ENCODE measurements around the gene PDZD2. TPM values are rescaled to one million over a fixed set of nuclear protein-coding genes. Genes with fewer than 3 reads are reported as not detected.

The PDZD2 gene
- total and polyA plus RNA-seq, 9 donors: 21.2 to 58.2 (median 37.8) TPM

DNA sequence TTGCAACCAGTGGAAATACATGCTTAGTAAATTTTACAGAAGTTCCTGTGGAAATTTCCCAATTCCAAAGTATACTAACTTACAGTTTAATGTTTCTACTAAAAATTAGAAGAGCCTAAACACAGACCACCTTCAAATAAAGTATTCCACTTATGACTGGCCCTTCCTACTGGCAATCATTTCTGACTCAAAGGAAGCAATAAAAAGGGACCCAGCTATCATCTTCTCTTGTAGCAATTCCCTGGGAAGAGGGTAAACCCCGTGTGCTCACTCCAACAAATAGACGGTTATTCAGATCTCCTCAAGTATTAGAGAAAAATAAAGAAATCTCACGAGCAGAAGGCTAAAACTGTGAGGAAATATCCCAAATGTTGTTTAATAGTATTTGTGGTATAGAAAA lies 491.9 kb downstream of the PDZD2 start:
- H3K9me3 ChIP-seq: no peaks in the 10 kb centered on the region
- DNase-seq: no peak
- 87 to 91% (median 89%) methylated on average over 3 of the region's 3 CpGs for WGBS, 3 donors
- TF ChIP-seq POLR2A (IDR thresholded peaks at IDR 0.05): no peak
- TF ChIP-seq, protein P1, sequence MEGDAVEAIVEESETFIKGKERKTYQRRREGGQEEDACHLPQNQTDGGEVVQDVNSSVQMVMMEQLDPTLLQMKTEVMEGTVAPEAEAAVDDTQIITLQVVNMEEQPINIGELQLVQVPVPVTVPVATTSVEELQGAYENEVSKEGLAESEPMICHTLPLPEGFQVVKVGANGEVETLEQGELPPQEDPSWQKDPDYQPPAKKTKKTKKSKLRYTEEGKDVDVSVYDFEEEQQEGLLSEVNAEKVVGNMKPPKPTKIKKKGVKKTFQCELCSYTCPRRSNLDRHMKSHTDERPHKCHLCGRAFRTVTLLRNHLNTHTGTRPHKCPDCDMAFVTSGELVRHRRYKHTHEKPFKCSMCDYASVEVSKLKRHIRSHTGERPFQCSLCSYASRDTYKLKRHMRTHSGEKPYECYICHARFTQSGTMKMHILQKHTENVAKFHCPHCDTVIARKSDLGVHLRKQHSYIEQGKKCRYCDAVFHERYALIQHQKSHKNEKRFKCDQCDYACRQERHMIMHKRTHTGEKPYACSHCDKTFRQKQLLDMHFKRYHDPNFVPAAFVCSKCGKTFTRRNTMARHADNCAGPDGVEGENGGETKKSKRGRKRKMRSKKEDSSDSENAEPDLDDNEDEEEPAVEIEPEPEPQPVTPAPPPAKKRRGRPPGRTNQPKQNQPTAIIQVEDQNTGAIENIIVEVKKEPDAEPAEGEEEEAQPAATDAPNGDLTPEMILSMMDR (IDR thresholded peaks at IDR 0.05): no peak
- no peak for TF ChIP-seq EP300 (IDR thresholded peaks at IDR 0.05)
- peaks cover 7% of the 10 kb centered on the region for H3K4me1 ChIP-seq (ENCODE audit: insufficient read depth)
- intact Hi-C loops (cut with DNase I): no loop called here
- H3K4me3 ChIP-seq: no peak overlapping the region
- H3K36me3 ChIP-seq: no peaks in the 10 kb centered on the region
- H3K27ac ChIP-seq: no peak overlapping the region
- H3K27me3 ChIP-seq: no peaks in the 10 kb centered on the region

DNA sequence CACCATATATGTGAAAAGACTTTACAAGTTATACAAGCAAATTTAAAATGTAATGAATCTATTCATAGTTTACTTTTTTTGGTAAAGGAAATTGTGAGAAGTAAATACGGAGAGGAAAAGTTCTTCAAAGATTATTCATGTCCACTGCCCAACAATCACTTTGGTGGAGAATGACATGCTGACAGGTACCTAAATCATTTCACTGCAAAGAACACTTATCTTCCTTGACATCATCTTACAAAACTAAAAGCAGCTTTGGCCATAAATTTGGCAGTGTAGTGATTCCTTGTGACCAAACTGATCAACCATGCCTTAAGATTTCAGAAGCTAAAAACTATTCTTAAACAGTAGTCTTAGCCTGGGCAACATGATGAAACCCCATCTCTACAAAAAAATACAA lies 492.7 kb downstream of the PDZD2 start:
- H3K4me3 ChIP-seq: no peak overlapping the region
- no peak overlapping the region for H3K27ac ChIP-seq
- WGBS, 3 donors: 89 to 94% (median 93%) methylated on average over 1 of the region's 1 CpG
- H3K36me3 ChIP-seq: no peaks in the 10 kb centered on the region
- no peak for DNase-seq
- H3K4me1 ChIP-seq (ENCODE audit: insufficient read depth): peaks cover 6% of the 10 kb centered on the region
- intact Hi-C loops (cut with DNase I): no loop called here
- no peaks in the 10 kb centered on the region for H3K9me3 ChIP-seq
- no peaks in the 10 kb centered on the region for H3K27me3 ChIP-seq
- TF ChIP-seq POLR2A (IDR thresholded peaks at IDR 0.05) (no peak), EP300 (IDR thresholded peaks at IDR 0.05) (no peak)
- TF ChIP-seq, protein P1 (IDR thresholded peaks at IDR 0.05): no peak

DNA sequence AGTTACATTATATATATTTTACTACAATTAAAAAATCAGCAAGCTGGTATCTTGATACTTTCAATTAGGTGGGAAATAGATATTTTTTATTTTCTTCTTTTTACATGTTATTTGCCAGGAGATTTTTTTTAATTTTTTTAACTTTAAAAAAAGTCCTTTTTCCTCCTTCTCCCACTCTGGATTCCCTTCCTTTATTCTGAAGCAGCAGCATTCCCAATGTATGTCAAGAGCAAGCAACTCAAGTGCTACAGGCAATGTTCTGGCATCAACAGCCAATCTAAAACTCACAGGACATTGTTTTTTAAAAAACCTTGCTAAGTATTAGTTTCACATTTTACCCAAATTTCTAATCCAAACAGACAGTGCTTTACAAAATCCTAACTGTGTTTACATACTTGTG lies 493.8 kb downstream of the PDZD2 start:
- Histone ChIP-seq H3K4me3 (no peak overlapping the region), H3K9me3 (no peaks in the 10 kb centered on the region), H3K4me1 (ENCODE audit: insufficient read depth) (peaks cover 4% of the 10 kb centered on the region), H3K36me3 (no peaks in the 10 kb centered on the region), H3K27ac (no peak overlapping the region), H3K27me3 (no peaks in the 10 kb centered on the region)
- DNase-seq: no peak
- TF ChIP-seq, protein P1 (IDR thresholded peaks at IDR 0.05): no peak
- TF ChIP-seq POLR2A (IDR thresholded peaks at IDR 0.05) (no peak), EP300 (IDR thresholded peaks at IDR 0.05) (no peak)
- intact Hi-C loops (cut with DNase I): no loop called here

DNA sequence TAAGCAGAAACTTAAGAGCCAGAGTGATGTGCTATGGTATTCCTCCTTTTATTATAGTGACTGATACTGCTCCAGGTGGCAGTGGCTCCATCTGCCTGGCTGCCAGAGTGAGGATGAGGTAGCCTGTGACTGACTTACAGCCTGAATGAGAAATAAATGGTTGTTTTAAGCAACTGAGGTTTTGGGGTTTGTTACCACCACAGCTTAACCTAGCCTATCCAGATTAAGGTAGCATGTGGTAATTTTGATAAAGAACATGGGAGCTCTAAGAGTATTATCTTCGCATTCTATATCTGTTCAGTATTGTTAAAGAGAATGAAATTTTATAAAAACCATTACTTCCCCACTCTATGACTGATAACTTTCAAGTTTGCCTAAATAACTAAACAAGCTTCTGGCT lies 496.2 kb downstream of the PDZD2 start:
- peaks cover 2% of the 10 kb centered on the region for H3K4me1 ChIP-seq (ENCODE audit: insufficient read depth)
- H3K27me3 ChIP-seq: no peaks in the 10 kb centered on the region
- no peak for DNase-seq
- H3K27ac ChIP-seq: no peak overlapping the region
- WGBS, 3 donors: 96 to 100% (median 100%) methylated on average over 1 of the region's 1 CpG
- H3K36me3 ChIP-seq: no peaks in the 10 kb centered on the region
- H3K9me3 ChIP-seq: no peaks in the 10 kb centered on the region
- no peak for TF ChIP-seq EP300 (IDR thresholded peaks at IDR 0.05)
- no peak for TF ChIP-seq POLR2A (IDR thresholded peaks at IDR 0.05)
- TF ChIP-seq, protein P1 (IDR thresholded peaks at IDR 0.05): no peak
- intact Hi-C loops (cut with DNase I): no loop called here
- H3K4me3 ChIP-seq: no peak overlapping the region

DNA sequence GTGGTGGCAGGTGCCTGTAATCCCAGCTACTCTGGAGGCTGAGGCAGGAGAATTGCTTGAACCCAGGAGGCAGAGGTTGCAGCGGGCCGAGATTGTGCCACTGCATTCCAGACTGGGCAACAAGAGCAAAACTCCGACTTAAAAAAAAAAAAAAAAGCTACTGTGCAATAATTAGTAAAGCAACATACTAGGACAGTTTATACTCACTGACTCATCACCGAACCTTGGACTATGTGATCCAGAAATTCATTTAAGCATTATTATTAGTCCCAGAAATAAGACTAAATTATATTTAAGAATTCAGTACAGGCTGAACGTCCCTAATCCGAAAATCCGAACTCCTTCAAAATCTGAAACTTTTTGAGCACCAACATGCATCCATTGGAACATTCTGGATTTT lies 497.4 kb downstream of the PDZD2 start:
- Histone ChIP-seq H3K9me3 (no peaks in the 10 kb centered on the region), H3K4me3 (no peak overlapping the region), H3K27ac (no peak overlapping the region), H3K36me3 (no peaks in the 10 kb centered on the region), H3K4me1 (ENCODE audit: insufficient read depth) (peaks cover 2% of the 10 kb centered on the region), H3K27me3 (no peaks in the 10 kb centered on the region)
- intact Hi-C loops (cut with DNase I): no loop called here
- 68 to 70% (median 69%) methylated on average over 7 of the region's 7 CpGs for WGBS, 3 donors
- no peak for DNase-seq
- no peak for TF ChIP-seq EP300 (IDR thresholded peaks at IDR 0.05)
- TF ChIP-seq POLR2A (IDR thresholded peaks at IDR 0.05): no peak
- TF ChIP-seq, protein P1 (IDR thresholded peaks at IDR 0.05): no peak
